IPS-15b (cell line): Measurements from ENCODE around the gene COBL.

Experiments used
- H3K27me3 ChIP-seq: one replicate; pipeline ENCODE4 v1.6.1; 2013; ENCODE audit warnings: low read length; ENCODE audit not compliant: control insufficient read depth, insufficient read depth
- H3K36me3 ChIP-seq: one replicate; pipeline ENCODE4 v1.6.1; 2013; ENCODE audit warnings: low read length; ENCODE audit not compliant: control insufficient read depth, insufficient read depth
- H3K4me1 ChIP-seq: one replicate; pipeline ENCODE4 v1.6.1; 2013; ENCODE audit warnings: mild to moderate bottlenecking, low read length; ENCODE audit not compliant: control insufficient read depth, insufficient read depth
- H3K4me3 ChIP-seq: one replicate; pipeline ENCODE4 v1.5.1; 2013; ENCODE audit warnings: low read depth, low read length
- H3K9ac ChIP-seq: one replicate; pipeline ENCODE4 v1.6.1; 2013; ENCODE audit warnings: low read depth, mild to moderate bottlenecking, low read length
- H3K9me3 ChIP-seq: one replicate; pipeline ENCODE4 v1.6.1; 2013; ENCODE audit warnings: mild to moderate bottlenecking, low read length; ENCODE audit not compliant: control insufficient read depth, insufficient read depth

Gene COBL

DNA sequence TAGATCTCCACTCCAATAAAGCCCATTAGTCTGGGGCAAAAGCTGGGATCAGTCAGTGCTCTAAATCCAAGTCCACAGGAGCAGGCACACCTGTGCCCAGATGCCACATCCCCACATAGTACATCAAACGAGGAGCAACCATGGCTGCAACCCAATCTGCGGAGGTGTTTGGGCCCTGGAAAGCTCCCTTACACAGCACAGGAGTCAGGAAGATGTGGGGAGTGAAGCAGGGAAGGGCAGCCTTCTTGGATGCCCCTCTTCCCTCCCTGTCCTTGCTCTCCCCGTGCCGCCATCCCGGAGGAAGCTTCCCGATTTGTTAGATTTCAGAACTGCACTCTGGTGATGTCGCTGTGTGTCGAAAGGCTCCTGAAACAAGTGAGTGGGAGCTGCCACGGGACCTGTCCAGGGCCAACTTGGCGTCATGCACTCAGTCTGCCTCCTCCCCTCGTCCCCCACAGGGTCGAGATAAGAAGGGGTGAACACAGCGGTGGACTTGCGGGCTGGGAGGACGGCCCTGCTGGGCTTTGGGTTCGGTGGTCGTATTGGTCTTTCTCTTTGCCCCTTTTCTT is 303.3 kb downstream of the COBL start:
- no peaks in the 10 kb centered on the region for H3K4me1 ChIP-seq

GRCh38 chr7:51012569-51013217 is 303.9 kb downstream of the COBL start:
- H3K4me3 ChIP-seq: no peak overlapping the region
- no peaks in the 10 kb centered on the region for H3K27me3 ChIP-seq
- no peaks in the 10 kb centered on the region for H3K36me3 ChIP-seq
- no peaks in the 10 kb centered on the region for H3K9me3 ChIP-seq
- H3K4me1 ChIP-seq: no peaks in the 10 kb centered on the region
- H3K9ac ChIP-seq: no peak overlapping the region

More for the DNA sequence above, 303.3 kb downstream of the COBL start:
- Histone ChIP-seq H3K9me3 (no peaks in the 10 kb centered on the region), H3K9ac (no peak overlapping the region), H3K27me3 (no peaks in the 10 kb centered on the region), H3K36me3 (no peaks in the 10 kb centered on the region), H3K4me3 (no peak overlapping the region)

GRCh38 chr7:51011710-51012350 is 304.8 kb downstream of the COBL start:
- Histone ChIP-seq H3K27me3 (no peaks in the 10 kb centered on the region), H3K4me3 (no peak overlapping the region), H3K4me1 (no peaks in the 10 kb centered on the region), H3K36me3 (no peaks in the 10 kb centered on the region), H3K9me3 (no peaks in the 10 kb centered on the region), H3K9ac (no peak overlapping the region)

- no peak overlapping the region for H3K9ac ChIP-seq
- no peaks in the 10 kb centered on the region for H3K4me1 ChIP-seq
- H3K27me3 ChIP-seq: no peaks in the 10 kb centered on the region
- H3K9me3 ChIP-seq: no peaks in the 10 kb centered on the region
- no peaks in the 10 kb centered on the region for H3K36me3 ChIP-seq
- H3K4me3 ChIP-seq: no peak overlapping the region
Measured at GRCh38 chr7:51010534-51010933, 306.1 kb downstream of the COBL start.

DNA sequence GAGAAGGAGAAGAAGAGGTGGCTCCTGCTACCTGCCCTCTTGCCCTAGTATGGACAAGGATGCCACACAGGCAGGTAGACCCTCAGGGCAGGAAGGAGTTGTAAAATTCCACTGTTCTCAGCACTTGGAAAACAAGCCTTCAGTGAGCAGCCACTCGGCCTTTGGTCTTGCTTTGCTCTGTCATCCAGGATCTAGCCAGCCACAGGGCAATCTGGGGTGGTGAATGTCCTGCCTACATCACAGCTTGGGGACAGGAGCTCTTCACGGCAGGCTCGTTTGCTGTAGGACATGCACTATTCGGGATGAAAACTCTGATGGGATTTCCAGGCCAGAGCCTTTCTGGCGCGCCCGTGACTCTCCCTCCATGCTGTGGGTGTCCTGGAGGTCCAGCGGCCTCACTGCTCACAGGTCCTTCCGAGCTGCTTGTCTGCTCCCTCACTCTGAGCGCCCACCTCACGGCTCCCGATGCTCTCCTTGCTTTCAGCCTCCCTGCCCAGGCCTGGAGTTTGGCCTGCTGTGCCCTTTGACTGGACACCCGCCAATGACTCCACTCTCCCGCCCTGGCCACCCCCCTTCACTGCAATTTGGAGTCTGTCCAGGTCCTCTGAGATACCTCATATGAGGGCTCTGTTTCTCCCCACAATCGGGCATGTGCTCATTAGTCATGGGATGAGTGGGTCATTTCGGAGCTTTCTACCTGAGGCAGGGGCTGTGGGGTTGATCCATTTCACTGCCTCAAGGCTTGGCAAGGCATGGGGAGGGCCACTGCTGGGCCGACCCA is 306.7 kb downstream of the COBL start:
- Histone ChIP-seq H3K4me3 (no peak overlapping the region), H3K36me3 (no peaks in the 10 kb centered on the region), H3K9ac (no peak overlapping the region), H3K27me3 (no peaks in the 10 kb centered on the region), H3K4me1 (no peaks in the 10 kb centered on the region), H3K9me3 (no peaks in the 10 kb centered on the region)

DNA sequence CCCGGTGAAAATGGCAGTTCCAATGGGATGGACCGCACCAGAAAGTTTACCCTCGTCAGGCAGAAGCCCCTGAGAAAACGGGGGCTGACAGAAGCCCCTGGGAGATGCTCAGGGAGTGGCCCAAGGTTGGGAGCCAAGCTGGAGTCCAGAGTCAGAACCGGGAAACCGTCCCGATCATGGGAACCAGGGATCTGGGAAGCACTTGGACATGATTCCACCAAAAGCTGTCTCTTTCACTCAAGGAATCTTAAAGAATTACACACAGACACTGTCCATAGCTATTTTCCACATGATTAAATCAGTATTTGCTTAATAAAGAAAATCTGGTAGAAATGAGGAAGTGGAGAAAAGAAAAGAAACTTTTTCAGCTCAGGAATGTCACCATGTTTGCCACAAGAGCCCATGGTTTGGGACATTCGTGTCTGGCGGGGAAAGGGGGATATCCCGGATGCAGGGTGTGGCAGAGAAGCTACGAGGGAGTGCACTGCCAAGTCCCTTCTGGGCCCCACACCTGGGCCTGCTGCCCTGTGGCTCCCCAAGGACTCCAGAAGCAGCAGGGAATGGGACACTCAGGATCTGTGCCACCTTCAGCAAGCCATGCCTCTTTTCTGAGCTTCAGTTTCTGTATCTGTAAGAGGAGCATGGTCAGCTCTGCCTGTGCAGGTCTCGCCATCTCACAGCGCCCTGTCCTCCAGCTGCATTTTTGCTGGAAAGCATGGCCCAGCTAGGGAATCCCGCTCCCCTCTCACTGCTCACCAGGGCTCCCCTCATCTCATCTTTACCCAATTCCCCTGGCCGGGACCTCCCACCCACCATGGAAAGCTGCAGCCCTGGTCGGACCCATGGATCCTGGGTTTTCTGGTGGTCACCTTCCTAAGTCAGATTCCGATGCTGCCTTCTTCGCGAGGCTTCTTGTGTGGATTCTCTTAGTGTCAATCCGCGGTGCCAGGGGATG is 308.8 kb downstream of the COBL start:
- H3K4me1 ChIP-seq: no peaks in the 10 kb centered on the region
- no peaks in the 10 kb centered on the region for H3K36me3 ChIP-seq
- no peaks in the 10 kb centered on the region for H3K9me3 ChIP-seq
- no peaks in the 10 kb centered on the region for H3K27me3 ChIP-seq
- H3K9ac ChIP-seq: no peak overlapping the region
- no peak overlapping the region for H3K4me3 ChIP-seq

DNA sequence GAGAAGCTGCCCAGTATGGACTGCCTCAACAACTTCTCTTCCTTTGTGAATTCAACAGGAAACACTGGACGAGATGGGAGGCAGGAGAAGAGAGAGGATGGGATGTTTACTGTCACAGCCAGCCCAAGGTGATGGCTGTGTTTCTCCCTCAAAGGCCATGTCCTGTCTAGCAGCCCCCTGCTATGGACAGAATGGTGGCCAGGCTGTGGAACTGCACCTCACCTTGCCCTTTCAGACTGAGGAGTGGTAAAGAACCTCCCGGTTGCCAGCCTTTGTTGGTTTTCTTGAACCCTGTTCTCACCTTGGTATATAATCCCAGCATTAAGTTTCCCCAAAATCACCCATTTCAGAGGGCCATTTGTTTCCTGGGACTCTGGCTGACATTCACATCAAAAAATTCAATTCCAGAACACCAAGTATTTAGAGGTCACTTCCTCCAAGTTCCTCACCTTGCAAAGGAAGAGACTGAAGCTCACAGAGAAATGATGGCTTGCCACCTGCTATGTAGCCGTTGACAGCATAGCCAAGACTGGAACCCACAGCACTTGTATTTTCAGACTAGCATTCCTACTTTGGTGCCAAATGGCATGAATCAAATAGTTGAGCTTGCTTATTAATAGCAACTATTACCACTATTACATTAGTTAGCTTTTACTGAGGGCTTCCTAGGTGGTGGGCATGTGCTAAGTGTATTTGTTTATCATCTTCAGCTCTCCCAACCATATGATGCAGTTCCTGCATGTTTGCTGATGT is 309.9 kb downstream of the COBL start:
- Histone ChIP-seq H3K27me3 (no peaks in the 10 kb centered on the region), H3K9ac (no peak overlapping the region), H3K4me3 (no peak overlapping the region), H3K9me3 (no peaks in the 10 kb centered on the region), H3K4me1 (no peaks in the 10 kb centered on the region), H3K36me3 (no peaks in the 10 kb centered on the region)

- Histone ChIP-seq H3K9ac (no peak overlapping the region), H3K4me1 (no peaks in the 10 kb centered on the region), H3K9me3 (no peaks in the 10 kb centered on the region), H3K36me3 (no peaks in the 10 kb centered on the region), H3K27me3 (no peaks in the 10 kb centered on the region), H3K4me3 (no peak overlapping the region)
Measured at GRCh38 chr7:51005074-51005473, 311.5 kb downstream of the COBL start.

GRCh38 chr7:51000956-51001355 is 315.7 kb downstream of the COBL start:
- H3K9ac ChIP-seq: no peak overlapping the region
- no peak overlapping the region for H3K4me3 ChIP-seq
- no peaks in the 10 kb centered on the region for H3K4me1 ChIP-seq
- H3K36me3 ChIP-seq: no peaks in the 10 kb centered on the region
- no peaks in the 10 kb centered on the region for H3K27me3 ChIP-seq
- H3K9me3 ChIP-seq: no peaks in the 10 kb centered on the region

GRCh38 chr7:50994753-50995319 is 321.8 kb downstream of the COBL start:
- H3K36me3 ChIP-seq: no peaks in the 10 kb centered on the region
- no peaks in the 10 kb centered on the region for H3K9me3 ChIP-seq
- no peak overlapping the region for H3K9ac ChIP-seq
- no peaks in the 10 kb centered on the region for H3K4me1 ChIP-seq
- no peaks in the 10 kb centered on the region for H3K27me3 ChIP-seq
- no peak overlapping the region for H3K4me3 ChIP-seq
